Measurements from ENCODE around the gene DPT. TPM values are rescaled to one million over a fixed set of nuclear protein-coding genes. Genes with fewer than 3 reads are reported as not detected.
"Not testable (repeated sequence)": the region's sequence is repeated elsewhere in the genome, so short reads cannot be mapped to it uniquely, and the experiment has no call there.

Gene DPT
- 25.1 TPM for total RNA-seq
- long read RNA-seq, transcript DPT-201 (4 exons, 1,786 nt): major isoform, 81 of 83 reads
- long read RNA-seq, partial matches to known transcripts: 1 of 83 reads
- long read RNA-seq, other reads (novel, unspliced or antisense): 1 of 83 reads

DNA sequence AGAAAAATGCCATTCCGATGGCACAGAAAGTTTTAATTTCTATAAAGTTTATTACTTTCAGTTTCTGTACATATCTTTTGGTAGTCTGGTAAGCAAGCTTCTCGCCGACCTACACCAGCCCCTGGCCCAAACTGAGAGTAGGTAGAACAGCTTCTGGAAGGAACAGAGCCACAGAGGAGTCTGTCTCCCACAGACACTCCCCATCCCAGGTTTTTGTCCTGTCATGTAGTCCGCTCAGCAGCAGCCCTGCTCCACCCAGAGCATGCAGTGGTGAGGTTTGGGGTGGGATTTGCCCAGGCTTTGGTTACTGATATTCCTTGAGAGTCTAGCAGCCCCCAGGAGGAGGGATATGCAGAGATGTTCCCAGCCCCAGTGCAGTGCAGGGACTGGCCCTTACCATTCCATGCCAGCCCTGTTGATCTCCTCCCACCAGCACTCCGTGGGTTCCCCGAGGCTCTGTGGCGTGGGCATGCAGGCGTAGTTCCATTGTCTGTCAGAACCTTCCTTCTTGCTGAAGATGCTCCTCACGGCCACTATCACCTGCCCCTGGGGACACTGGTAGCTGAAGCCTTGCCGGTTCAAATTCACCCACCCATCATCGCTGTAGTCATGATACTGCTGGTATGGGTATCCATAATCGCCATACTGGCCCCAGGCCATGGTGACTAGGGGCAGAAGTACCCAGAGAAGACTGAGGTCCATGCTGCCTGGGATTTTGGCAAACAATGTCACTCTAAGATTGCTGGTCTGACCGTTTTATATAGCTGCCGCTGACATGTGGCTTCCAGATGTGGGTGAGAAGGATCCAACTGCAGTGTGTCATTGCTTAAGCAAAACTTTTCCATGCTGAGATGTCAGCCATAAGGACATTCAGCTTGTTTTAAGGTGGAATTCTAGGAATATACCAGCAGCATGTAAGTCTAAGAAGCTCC is at the start of gene DPT:
DPT (minus strand) TSS at position 734 of the 932 bp plus-strand sequence; CDS start at position 702, 32 bp downstream.
- peak; percentile 82 for ATAC-seq (ENCODE audit: poor library complexity)
- DNase-seq: peak; percentile 60
- intact Hi-C loops (cut with DNase I): loop anchor here (10.0 kb wide), 1 partner anchor 376 kb away; the partner anchor contains the start of gene ATP1B1

DNA sequence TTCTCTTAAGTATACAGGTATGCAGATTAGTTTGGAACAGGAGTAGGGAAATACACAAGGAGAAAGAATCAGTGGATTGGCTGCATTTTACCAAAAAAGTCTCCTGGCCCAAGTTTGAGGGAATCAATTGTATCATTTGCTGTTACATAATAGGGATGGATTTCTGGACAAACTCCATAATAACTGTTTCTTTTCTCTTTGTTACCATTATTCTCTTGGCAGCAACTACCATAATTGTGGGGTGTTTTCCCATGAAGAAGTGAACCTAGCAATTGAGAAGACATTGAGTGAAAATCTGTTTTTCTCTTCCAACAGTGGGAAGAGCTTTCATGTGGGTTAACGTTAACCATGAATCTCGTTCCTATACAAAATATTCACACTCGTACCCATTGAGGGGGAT is 46.4 kb upstream of the DPT start:
- no peak for DNase-seq
- intact Hi-C loops (cut with DNase I): no loop called here
- ATAC-seq (ENCODE audit: poor library complexity): no peak

DNA sequence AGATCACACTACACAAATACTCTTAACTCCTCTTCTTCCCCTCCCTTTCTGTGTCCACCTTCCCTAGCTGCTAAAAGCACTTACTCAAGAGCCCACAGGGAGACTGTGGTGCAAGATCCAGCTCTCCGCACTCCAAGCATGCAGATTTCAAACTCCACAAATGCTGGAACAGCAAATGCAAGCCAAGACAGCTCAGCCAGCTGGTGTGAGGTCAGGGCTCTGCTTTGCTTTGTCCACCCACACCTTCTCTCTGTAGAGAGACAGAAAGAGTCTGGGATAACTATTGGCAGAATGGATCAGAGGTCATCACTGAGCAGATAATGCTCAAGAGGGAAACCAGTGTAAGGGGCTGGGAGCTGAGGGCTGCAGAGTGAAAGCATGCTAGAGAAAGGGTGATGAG is 45.2 kb upstream of the DPT start:
- ATAC-seq (ENCODE audit: poor library complexity) (peak; percentile 98), DNase-seq (peak; percentile 76)
- intact Hi-C loops (cut with DNase I): loop anchor here (5.0 kb wide), 1 partner anchor 52 kb away; no protein-coding TSS in a partner anchor

DNA sequence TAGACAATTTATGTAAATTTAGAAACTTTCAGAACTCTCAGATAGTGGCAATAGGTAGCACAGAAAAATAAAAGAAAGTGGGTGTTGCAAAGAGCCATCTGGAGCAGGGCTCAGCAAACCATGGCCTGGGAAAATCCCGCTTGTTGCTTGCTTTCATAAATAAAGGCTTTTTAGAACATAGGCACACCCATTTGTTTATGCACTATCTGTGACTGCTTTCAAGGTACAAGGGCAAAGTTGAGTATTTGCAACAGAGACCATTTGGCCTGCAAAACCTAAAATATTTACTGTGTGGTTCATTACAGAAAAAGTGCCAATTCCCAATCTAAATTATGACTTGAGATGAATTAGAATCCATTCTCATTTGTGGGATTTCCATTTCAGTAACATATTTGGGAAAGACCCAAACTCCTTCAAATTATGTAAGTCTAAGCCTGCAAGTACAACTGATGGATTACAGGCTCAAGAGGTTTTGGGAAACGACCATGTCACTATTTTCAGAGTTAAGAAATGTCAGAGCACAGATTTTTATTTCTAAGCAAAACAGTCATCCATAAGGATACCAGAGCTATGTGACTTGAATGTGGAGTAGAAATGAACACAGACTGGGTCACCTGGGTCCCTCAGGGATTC is 43.5 kb upstream of the DPT start:
- ATAC-seq (ENCODE audit: poor library complexity) (no peak), DNase-seq (no peak)
- intact Hi-C loops (cut with DNase I): loop anchor here (5.0 kb wide), 1 partner anchor 50 kb away; no protein-coding TSS in a partner anchor

DNA sequence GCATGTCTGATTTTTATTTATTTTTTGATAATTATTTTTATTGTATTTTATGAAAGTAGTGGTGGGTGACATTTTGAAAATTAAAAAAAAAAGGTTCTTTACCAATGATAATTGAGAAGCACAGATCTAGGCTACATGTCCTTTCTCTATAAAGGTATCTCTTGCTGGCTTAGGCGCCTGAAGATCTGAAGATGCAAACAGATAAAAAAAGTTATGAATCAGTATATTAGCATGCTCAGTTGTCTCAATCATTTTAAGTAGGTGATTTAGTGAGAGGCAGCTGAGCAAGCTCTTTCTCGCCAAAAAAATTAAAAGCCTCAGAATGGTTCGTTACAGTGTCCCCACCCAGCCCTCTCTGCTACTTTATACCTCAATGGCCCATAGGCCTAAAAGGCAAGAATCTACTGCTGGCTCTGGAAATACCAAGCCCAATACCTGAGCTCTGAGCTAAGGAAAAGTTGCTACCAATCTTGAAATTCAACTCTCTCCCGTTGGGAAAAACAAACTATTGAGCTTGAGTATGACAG is 42.2 kb upstream of the DPT start:
- ATAC-seq (ENCODE audit: poor library complexity): no peak
- intact Hi-C loops (cut with DNase I): loop anchor here (5.0 kb wide), 1 partner anchor 49 kb away; no protein-coding TSS in a partner anchor
- DNase-seq: no peak

DNA sequence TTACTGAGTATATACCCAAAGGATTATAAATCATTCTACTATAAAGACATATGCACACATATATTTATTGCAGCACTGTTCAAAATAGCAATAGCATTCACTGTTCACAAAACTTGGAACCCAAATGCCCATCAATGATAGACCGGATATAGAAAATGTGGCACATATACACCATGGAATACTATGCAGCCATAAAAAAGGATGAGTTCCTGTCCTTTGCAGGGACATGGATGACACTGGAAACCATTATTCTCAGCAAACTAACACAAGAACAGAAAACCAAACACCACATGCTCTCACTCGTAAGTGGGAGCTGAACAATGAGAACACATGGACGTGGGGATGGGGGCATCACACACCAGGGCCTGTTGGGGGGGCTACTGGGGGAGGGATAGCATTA is 40.9 kb upstream of the DPT start:
- DNase-seq; ATAC-seq (ENCODE audit: poor library complexity): not testable (repeated sequence)
- intact Hi-C loops (cut with DNase I): loop anchor here (5.0 kb wide), 1 partner anchor 48 kb away; no protein-coding TSS in a partner anchor

DNA sequence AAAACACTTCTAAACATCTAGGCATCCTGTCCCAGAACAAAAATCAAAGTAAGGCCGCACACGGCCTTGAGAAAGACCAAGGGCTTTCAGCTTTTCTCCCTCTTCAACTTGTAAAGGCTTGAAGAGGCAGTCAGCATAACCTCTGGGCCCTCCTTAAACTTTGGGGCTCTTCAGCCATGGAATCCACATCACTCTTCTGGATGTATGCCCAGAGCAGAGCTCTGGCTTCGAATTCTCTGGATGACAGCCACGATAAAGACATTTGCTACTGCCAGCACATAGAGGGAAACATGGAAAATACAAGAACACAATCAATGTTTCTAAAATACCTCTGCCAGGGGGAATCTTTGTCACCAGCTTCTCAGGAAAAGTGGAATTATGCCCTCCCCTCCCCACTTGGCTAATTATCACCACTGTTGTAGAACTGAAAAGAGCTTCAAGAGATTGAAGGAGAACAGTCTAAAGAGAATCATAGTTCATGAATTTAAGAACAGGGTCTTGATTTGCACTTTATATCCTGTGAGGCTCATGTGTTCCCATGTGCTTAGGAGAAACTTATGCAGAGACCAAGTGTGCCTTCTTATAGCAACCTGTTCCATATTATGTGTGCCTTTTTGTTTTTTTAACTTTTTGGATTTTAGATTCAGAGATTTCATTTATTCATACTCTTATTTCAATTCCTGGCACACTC is 39.0 kb upstream of the DPT start:
- peak; percentile 95 for ATAC-seq (ENCODE audit: poor library complexity)
- intact Hi-C loops (cut with DNase I): no loop called here
- peak; percentile 42 for DNase-seq

DNA sequence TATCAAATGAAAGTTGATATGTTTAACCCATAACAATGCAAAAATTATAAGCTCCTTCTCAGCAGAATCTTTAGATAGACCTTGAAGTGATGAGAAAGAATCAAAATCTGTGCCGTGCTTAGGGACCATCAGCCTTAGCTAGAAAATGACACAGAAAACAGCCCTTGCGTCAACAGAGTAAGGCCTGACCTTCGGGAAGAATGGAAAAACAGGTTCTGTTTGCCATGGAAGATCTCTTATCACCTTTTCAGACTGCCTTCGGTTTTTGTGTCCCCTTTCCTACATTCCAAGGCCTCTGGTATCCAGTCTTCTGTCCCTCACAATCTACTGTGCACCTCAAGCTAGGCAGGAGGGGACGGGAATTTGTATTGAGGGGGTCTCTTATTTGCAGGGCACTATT is 37.6 kb upstream of the DPT start:
- no peak for ATAC-seq (ENCODE audit: poor library complexity)
- DNase-seq: no peak
- intact Hi-C loops (cut with DNase I): no loop called here

DNA sequence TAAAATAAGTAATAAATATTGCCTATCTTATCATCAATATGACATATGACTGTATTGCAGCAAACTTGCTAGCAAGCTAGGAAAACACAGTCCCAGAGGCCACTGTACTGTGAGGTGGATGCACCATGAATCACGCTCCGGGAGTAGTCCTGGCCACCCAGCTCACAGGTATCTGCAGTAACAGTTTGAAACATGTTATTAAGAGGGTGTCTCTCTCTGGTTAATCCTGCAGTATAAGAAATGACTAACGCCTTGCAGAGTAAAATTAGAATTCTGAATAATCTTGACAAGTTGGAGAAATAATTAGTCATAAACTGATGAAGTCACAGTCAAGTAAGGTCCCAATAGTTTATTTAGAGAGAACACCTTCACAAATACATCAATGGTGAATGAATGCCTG is 34.0 kb upstream of the DPT start:
- intact Hi-C loops (cut with DNase I): no loop called here
- DNase-seq (no peak), ATAC-seq (ENCODE audit: poor library complexity) (no peak)

DNA sequence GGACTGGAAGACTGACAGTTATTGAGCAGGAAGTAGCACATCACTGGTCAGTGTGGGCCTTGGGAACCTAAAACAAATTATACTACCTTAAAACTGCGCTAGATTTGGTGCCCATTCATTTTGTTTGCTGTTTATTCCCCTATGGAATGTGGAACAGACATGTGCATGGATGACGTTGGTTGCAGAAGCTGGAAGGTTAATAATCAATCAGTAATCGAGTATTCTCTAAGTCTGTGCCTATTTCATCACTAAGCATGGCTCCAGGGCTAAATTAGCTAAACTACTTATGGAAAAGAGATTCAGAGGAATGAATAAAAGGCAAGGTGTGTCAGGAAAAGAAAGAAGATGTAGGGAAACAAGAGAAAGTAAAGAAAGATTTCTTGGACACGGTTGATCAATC is 33.5 kb upstream of the DPT start:
- intact Hi-C loops (cut with DNase I): no loop called here
- ATAC-seq (ENCODE audit: poor library complexity) (no peak), DNase-seq (no peak)

DNA sequence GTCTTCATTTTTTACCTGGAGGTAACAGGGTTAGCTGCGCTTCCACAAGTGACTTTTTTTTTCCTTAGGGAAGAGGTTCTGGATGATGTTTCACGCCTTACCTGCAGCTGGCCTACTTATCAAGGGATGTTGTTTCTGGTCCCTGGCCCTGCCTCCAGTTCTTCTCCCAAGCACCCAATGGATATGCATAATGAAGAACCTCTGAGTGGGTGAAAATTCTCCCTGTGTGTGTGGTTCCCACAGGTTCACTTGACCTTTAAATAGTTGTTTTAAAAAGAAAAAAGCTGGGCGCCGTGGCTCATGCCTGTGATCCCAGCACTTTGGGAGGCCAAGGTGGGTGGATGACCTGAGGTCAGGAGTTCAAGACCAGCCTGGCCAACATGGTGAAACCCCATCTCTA is 31.8 kb upstream of the DPT start:
- ATAC-seq (ENCODE audit: poor library complexity): no peak
- no peak for DNase-seq
- intact Hi-C loops (cut with DNase I): no loop called here

DNA sequence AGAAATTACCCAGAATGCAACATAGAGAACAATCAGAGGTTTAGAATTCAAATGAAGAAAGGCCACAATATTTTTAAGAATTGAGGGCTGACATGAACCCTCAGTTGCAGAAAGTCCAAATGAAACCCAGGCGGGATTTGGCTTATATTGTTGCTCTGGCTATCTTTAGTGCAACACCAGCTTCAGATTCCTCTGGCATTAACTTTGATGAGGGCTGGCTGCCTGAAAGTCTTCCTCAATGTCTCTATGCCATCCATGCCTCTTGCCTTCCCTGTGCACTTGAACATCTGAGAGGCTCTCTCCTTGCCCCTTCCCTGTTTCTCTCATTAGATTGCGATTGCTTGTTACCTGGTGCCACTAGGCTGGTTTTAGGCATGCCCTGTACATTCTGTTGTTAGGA is 31.2 kb upstream of the DPT start:
- peak; percentile 73 for ATAC-seq (ENCODE audit: poor library complexity)
- intact Hi-C loops (cut with DNase I): no loop called here
- no peak for DNase-seq

DNA sequence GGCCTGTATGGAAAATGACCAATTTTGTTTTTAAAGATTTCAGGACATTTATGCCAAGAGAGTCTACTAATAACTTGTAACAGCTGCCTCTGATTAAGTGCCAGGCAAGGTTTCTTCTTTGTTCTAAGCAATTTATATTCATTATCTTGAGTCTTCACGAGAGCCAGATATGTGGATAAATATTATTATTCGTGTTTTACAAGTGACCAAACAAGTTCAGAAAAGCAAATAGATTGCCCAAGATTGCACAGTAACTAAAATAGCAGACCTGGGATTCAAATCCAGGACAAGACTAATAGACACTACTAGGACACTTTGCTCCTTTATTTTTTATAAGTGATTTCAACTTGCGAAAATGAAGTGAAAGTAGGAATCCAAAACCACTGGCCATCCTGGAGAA is 30.1 kb upstream of the DPT start:
- ATAC-seq (ENCODE audit: poor library complexity) (no peak), DNase-seq (no peak)
- intact Hi-C loops (cut with DNase I): no loop called here

DNA sequence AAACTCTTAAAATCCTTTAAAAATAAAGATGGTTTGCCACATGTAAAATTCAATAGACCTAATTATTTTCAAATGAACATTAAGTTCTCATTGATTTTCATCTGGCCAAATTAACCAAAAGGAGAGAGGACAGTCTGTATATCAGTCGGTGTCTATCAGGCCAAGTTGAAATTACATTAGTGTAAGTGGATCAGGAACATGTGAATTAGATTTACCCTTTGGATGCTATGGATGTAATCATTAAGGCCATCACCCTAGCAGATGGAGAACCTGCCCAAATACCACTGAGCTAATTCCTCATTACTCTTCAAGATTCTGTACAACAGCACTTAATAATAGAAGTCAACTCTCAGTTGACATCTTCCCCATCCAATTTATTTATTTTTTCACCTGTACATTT is 29.5 kb upstream of the DPT start:
- no peak for ATAC-seq (ENCODE audit: poor library complexity)
- intact Hi-C loops (cut with DNase I): no loop called here
- no peak for DNase-seq

DNA sequence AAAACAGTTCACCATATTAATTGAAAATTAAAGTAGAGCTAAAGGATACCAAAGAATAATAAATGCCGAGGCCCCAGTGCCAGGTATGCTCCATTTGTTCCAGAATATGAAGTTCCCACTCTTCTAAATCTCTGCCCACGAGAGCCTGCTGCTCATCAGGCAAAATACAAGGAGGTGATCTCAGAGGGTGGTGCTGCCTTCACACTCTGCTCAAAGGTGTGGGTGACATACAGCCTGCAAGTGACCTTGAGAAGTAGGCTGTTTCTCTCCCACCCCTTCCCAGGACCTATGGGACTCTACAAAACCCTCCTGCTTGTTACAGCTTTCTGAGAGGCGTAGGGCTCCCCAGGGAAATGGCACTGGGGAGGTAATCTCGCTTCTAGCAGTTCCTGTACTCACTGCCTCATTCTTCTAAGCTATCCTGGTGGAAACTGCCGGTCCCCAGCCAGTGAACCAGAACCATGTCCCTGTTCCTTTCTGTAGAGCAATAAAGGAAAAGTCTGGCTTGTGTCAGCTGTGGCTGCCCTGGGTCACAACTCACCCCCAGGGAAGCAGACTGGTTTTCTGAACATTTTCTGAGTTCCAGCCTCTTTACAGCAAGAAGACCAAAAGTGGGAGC is 26.9 kb upstream of the DPT start:
- ATAC-seq (ENCODE audit: poor library complexity): peak; percentile 30
- intact Hi-C loops (cut with DNase I): no loop called here

DNA sequence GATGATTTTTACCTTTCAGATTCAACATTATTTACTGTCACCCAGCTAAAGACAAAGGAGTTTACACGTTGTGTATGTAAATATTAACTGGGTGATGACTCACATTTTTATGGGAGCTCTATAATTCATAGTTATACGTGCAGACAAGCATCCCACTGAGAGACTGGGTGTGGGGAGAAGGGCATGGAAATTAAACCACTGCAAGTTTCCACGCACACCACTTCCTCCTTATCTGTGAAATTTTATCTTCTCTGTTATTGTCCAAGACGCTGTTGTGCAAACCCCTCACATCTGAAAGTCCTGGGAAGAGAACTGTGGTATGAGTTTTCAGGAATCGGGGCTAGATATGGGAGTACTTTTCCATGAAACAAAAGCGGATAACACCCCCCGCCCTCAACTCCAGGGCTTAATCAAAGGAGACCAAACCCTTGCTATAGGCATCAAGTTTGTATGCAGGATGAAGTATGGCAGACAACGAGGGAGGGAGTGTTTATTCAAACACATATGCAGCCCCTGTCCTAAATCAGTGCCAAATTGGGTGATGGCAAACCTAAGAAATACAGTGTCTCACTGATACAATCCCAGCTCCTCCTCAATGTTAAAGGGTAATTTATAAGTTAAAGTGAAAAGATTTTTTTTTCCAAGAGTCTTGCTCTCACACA is 23.3 kb upstream of the DPT start:
- DNase-seq (no peak), ATAC-seq (ENCODE audit: poor library complexity) (no peak)
- intact Hi-C loops (cut with DNase I): no loop called here

More for the DNA sequence above, 26.9 kb upstream of the DPT start:
- DNase-seq: no peak

DNA sequence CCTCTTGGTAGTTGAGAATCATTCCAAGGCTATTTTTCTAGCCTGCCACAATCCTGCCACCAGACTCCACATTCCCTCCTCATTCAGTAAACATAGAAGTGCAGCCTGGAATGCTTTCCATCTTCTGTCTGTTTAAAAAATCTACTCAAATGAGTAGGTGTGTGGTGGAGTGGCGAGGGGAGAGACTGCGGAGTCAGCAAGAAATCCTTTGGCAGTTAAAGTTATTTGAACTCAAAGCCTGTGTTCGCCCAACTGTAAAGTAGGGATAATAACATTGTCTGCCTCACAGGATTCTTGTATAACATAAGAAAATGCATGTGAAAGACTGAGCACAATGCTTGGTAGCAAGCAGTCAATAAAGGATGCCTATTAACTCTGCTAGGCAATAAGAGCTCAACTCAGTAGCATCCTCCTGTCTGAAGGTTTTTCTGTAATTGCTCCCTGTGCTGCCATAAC is 22.2 kb upstream of the DPT start:
- intact Hi-C loops (cut with DNase I): no loop called here
- no peak for DNase-seq
- no peak for ATAC-seq (ENCODE audit: poor library complexity)
